ENCODE measurements around the gene CREM.
"Not testable (repeated sequence)": the region's sequence is repeated elsewhere in the genome, so short reads cannot be mapped to it uniquely, and the experiment has no call there.

The CREM gene

GRCh38 chr10:35216303-35216905 is 89.8 kb downstream of the CREM start:
- no peak for TF ChIP-seq CTCF (IDR thresholded peaks at IDR 0.05)
- Histone ChIP-seq H3K9ac (no peak overlapping the region), H2AFZ (no peak overlapping the region), H3K4me2 (ENCODE audit: low read length) (no peak overlapping the region), H3K4me3 (ENCODE audit: low read depth, low read length) (no peak overlapping the region), H3K27ac (no peak overlapping the region), H3K9me3 (ENCODE audit: control insufficient read depth, low read length) (no peaks in the 10 kb centered on the region), H3K79me2 (no peaks in the 10 kb centered on the region), H3K27me3 (ENCODE audit: control insufficient read depth, insufficient read depth, low read length) (no peaks in the 10 kb centered on the region), H3K36me3 (ENCODE audit: control insufficient read depth, insufficient read depth, low read length) (no peaks in the 10 kb centered on the region), H3K4me1 (no peaks in the 10 kb centered on the region)

- H3K27ac ChIP-seq: not testable (repeated sequence)
Observed at GRCh38 chr10:35216956-35217355, 90.3 kb downstream of the CREM start.

GRCh38 chr10:35217455-35217854 is 90.8 kb downstream of the CREM start:
- TF ChIP-seq CTCF (IDR thresholded peaks at IDR 0.05): no peak
- Histone ChIP-seq H3K27me3 (ENCODE audit: control insufficient read depth, insufficient read depth, low read length) (no peaks in the 10 kb centered on the region), H3K36me3 (ENCODE audit: control insufficient read depth, insufficient read depth, low read length) (no peaks in the 10 kb centered on the region), H3K4me1 (no peaks in the 10 kb centered on the region), H3K4me2 (ENCODE audit: low read length) (no peak overlapping the region), H3K79me2 (no peaks in the 10 kb centered on the region), H3K4me3 (ENCODE audit: low read depth, low read length) (no peak overlapping the region), H3K9ac (no peak overlapping the region), H2AFZ (no peak overlapping the region), H3K9me3 (ENCODE audit: control insufficient read depth, low read length) (no peaks in the 10 kb centered on the region), H3K27ac (no peak overlapping the region)

More at GRCh38 chr10:35216956-35217355, 90.3 kb downstream of the CREM start:
- not testable (repeated sequence) for H3K9ac ChIP-seq; H3K36me3 ChIP-seq (ENCODE audit: control insufficient read depth, insufficient read depth, low read length); H2AFZ ChIP-seq; H3K4me1 ChIP-seq; H3K9me3 ChIP-seq (ENCODE audit: control insufficient read depth, low read length); H3K27me3 ChIP-seq (ENCODE audit: control insufficient read depth, insufficient read depth, low read length); H3K4me3 ChIP-seq (ENCODE audit: low read depth, low read length); H3K4me2 ChIP-seq (ENCODE audit: low read length); H3K79me2 ChIP-seq

GRCh38 chr10:35218339-35218955 is 91.8 kb downstream of the CREM start:
- H3K79me2 ChIP-seq: no peaks in the 10 kb centered on the region
- peak overlapping the region; percentile 1 for H3K27ac ChIP-seq
- H3K4me3 ChIP-seq (ENCODE audit: low read depth, low read length): no peak overlapping the region
- H3K9me3 ChIP-seq (ENCODE audit: control insufficient read depth, low read length): no peaks in the 10 kb centered on the region
- H3K4me2 ChIP-seq (ENCODE audit: low read length): no peak overlapping the region
- no peak overlapping the region for H3K9ac ChIP-seq
- no peaks in the 10 kb centered on the region for H3K27me3 ChIP-seq (ENCODE audit: control insufficient read depth, insufficient read depth, low read length)
- no peaks in the 10 kb centered on the region for H3K4me1 ChIP-seq
- H2AFZ ChIP-seq: peak overlapping the region; percentile 30
- peak; percentile 86 for TF ChIP-seq CTCF (IDR thresholded peaks at IDR 0.05)
- H3K36me3 ChIP-seq (ENCODE audit: control insufficient read depth, insufficient read depth, low read length): no peaks in the 10 kb centered on the region

- Histone ChIP-seq H3K4me2 (ENCODE audit: low read length) (no peak overlapping the region), H3K36me3 (ENCODE audit: control insufficient read depth, insufficient read depth, low read length) (no peaks in the 10 kb centered on the region), H2AFZ (no peak overlapping the region), H3K9ac (no peak overlapping the region), H3K27ac (no peak overlapping the region), H3K4me3 (ENCODE audit: low read depth, low read length) (no peak overlapping the region), H3K27me3 (ENCODE audit: control insufficient read depth, insufficient read depth, low read length) (peaks cover under 1% of the 10 kb centered on the region), H3K4me1 (no peaks in the 10 kb centered on the region), H3K9me3 (ENCODE audit: control insufficient read depth, low read length) (no peaks in the 10 kb centered on the region), H3K79me2 (no peaks in the 10 kb centered on the region)
- no peak for TF ChIP-seq CTCF (IDR thresholded peaks at IDR 0.05)
Observed at GRCh38 chr10:35219292-35219691, 92.6 kb downstream of the CREM start.
